ENCODE measurements around the gene PNLIPRP1. TPM values are rescaled to one million over a fixed set of nuclear protein-coding genes. Genes with fewer than 3 reads are reported as not detected.
A peak's percentile ranks its signal among the peaks of the same experiment; 100 is the strongest.

PNLIPRP1 gene
- total RNA-seq, 2 donors from 2014 or later: not detected

DNA sequence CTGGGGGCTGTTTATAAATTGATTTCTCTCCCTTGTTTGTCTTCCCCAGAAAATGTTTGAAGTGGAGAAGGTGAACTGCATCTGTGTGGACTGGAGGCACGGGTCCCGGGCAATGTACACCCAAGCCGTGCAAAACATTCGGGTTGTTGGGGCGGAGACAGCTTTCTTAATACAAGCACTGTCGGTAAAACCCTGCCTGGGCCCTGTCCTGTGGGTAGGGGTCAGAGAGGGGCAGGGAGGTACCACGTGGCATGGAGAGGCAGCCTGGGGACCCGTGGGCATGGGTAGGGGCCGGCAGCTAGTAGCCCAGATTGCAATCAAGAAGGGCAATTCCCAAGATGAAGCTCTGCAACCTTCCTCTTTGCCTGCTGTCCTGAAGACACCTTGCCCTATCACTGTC lies 36.1 kb downstream of the PNLIPRP1 start:
- DNase-seq (no peak), ATAC-seq (no peak)
- intact Hi-C loops (cut with DNase I): loop anchor here in 1 of 2 donors (5.0 kb wide), 1 partner anchor 160 kb away; no protein-coding TSS in a partner anchor

DNA sequence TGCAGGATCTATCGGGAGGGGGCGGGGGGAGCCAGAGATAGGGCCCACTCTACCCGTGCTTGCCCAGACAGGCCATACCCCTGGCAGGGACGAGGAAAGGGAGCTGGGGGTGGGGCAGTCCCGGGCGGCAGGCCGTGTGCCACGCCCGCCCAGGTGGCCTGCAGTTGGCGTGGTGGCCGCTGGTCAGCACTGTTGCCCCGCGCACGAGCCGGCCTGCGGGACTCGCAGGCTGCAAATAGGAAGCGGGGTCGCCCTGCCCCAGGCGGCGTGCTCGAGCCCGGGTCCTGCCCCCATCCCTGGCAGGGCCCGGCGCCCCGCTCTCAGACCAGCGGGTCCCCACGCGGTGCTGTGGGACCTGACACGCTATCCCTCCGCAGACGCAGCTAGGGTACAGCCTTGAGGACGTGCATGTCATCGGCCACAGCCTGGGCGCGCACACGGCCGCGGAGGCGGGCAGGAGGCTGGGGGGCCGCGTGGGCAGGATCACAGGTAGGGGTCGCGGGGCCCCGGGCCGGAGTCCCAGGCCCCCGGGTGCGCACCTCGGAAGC lies 36.7 kb downstream of the PNLIPRP1 start:
- peak; percentile 55 to 75 for ATAC-seq
- intact Hi-C loops (cut with DNase I): loop anchor here in 1 of 2 donors (5.0 kb wide), 1 partner anchor 160 kb away; no protein-coding TSS in a partner anchor
- no peak for DNase-seq

DNA sequence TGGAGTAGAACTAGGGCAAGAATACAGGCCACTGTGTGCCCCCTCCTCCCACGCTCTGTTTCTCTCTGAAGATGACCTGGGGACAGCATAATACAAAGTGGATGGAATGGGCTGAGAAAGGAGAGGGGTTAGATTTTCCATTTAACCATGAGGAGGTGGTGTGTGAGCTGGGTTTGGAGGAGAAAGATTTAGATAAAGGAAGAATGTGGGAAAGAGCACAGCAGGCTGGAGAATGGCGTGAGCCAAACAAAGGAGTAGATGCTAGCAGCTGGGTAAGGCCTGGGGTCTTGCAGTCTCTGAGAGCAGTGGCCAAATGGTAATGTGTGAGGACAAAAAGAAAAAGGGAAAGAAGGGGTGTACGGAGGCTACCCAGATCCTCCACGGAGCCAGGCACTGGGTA lies 38.6 kb downstream of the PNLIPRP1 start:
- intact Hi-C loops (cut with DNase I): loop anchor here in 1 of 2 donors (5.0 kb wide), 1 partner anchor 158 kb away; no protein-coding TSS in a partner anchor
- ATAC-seq: no peak
- no peak for DNase-seq

DNA sequence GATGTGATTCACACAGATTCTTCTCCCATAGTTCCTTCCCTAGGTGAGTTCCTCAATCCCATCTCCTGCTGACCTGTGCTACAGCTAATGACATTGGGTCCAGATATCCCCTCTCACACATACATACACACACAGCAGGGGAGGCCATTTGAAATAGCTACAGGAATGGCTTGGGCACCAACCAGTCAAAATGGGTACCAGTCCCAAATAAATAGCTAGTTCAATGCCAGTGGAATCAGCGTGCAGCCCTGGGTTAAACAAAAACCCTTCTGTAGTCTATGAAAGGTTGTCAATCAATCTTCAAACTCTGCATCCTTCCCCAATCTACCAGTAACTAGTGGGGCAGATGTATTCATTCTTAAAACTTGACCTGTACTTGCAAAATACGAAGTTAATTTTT lies 39.3 kb downstream of the PNLIPRP1 start:
- ATAC-seq (no peak), DNase-seq (no peak)
- intact Hi-C loops (cut with DNase I): no loop called here

DNA sequence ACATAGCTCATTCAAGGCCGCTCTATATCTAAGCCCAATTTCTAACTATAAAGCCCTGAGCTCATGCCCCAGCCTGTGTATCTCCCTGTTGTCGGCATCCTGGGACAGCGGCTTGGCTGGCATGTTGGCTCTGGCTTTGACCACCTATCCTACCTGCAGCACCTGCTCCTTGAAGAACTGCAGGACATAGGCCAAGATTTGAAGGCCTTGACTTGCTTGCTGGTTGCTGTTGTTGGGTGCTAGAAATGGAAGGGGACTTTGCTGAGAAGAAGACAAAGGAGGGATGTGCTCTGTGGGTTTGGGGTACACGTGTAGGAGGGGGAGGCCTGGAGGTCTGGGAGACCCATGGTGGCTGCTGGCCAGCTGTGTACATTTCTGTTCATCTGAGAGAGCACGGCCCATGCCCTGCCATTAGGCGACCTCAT lies 41.1 kb downstream of the PNLIPRP1 start:
- no peak for ATAC-seq
- DNase-seq: no peak
- intact Hi-C loops (cut with DNase I): no loop called here

DNA sequence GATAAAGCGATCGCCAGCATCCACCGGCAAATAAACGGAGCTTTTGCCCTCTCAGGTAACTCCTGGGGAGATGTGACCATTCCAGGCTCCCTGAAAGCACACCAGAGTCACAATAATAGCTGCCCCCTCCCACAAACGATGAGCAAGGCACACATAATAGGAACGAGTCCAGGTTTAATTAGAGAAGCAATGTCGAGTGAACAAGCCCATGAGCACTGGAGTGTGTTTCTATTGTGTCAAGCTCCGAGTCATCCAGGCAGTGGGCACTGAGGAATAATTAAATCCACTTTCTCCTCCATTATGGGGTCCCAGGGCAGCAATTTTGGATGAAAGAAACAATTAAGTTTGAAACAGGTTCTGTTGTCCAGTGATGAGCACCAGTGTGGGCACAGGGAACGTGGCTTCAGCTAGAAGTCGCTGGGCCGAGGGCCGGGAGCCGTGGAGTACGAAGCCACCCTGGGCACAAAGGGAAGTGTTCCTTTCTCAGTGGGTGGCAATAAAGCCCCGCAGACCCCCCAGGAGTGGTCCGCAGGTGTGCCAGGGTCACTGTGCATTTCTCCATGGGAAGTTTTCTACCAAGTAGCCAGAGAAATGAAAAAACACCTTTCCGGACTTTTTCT lies 41.9 kb downstream of the PNLIPRP1 start:
- no peak for DNase-seq
- intact Hi-C loops (cut with DNase I): no loop called here
- no peak for ATAC-seq

DNA sequence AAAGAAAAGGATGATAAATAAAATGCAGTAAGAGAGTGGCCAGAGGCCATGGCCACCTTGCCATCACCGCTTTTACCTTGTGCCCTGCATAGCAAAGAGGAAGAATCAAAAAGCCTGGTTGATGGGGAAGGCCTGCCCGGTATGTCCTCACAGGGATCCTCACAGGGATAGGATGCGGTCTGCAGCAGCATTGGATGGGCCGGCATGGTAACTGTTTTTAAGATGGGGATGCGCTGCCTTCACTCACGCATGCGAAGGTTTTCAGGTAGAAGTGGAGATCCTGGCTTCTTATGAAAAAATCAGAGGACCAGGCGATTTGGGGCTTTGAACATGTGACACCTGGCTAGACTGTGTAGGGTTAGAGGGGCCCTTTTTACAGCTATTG lies 42.4 kb downstream of the PNLIPRP1 start:
- intact Hi-C loops (cut with DNase I): no loop called here
- no peak for ATAC-seq
- no peak for DNase-seq

DNA sequence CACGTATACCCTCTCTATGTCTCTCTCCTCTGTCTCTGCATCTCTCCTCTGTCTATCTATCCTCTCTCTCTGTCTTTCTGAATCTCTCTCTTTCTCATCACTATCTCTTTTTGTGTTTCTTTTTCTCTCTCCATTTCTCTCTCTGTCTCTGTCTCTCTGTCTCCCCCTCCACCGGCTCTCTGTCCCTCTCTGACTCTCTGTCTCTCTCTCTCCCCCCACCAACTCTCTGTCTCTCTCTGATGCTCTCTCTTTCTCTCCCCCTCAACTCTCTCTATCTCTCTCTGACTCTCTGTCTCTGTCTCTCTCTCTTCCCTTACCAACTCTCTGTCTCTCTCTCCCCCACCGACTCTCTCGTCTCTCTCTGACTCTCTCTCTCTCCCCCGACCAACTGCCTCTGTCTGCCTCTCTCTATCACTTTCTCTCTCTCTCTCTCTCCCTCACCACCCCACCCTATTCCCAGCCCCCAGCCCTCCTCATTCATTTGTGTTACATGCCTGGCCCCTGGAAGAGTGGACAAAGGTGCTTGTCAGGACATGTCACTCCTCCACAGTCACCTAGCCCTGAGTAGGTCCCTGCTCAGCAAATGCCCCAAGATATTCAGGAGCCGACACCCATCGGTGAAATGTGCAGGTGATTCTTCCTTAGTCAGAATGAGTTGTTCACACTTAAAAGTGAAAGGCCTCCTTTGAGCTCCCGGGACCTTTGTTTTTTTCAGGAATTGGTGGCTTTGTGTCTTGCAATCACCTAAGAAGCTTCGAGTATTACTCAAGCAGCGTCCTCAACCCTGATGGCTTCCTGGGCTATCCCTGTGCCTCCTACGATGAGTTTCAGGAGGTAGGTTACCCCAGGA lies 43.6 kb downstream of the PNLIPRP1 start:
- ATAC-seq (no peak), DNase-seq (no peak)
- intact Hi-C loops (cut with DNase I): no loop called here

DNA sequence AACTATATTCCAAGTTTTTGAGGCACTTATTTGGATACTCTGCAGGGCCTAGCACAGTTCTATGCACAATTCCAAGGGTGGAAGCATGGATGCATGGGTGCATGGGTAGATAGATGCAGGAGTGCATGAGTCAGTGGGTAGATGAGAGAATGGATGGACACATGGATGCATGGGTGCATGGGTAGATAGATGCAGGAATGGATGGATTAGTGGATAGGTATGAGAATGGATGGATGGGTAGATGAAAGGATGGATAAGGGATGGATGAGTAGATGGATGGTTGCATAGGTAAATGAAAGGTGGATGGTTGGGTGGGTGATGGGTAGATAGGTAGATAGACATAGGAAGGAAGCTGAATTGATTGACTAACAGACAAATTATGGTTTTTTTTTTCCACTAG lies 45.6 kb downstream of the PNLIPRP1 start:
- intact Hi-C loops (cut with DNase I): no loop called here

DNA sequence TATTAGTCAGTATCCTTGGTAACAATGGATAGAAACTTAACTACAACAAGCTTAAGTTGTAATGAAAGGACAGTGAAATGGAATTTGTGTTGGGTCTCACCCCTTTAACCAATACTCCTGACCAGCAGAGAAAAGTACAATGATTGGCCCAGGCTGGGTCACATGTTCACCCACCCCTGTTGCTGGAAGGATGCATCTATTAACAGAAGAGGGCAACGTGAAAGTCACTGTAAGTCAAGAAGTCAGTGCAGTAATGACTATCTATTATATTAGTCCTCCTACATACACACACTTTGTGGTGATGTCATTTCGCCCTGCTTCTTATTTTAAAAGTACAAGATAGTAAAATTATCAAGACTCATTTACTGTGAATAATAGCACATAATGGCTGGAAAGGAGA lies 46.2 kb downstream of the PNLIPRP1 start:
- no peak for DNase-seq
- intact Hi-C loops (cut with DNase I): no loop called here
- ATAC-seq: no peak

More for the DNA sequence above, 45.6 kb downstream of the PNLIPRP1 start:
- ATAC-seq (no peak), DNase-seq (no peak)

DNA sequence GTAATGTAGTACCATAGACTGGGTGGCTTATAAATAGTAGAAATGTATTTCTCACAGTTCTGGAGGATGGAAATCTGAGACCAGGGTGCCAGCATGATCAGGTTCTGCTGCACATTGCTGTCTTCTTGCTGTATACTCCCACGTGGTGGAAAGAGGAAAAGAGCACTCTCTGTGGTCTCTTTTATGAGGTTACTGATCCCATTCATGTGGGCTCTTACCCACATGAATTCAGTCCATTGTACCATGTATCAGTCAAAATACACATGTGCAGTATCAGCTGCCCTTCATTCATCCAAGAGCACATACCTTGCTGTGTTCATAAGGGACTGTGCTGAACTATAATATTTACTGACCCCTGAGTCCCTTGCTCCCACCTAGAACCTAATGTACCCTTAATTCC lies 47.1 kb downstream of the PNLIPRP1 start:
- intact Hi-C loops (cut with DNase I): no loop called here
- DNase-seq: no peak
- no peak for ATAC-seq

DNA sequence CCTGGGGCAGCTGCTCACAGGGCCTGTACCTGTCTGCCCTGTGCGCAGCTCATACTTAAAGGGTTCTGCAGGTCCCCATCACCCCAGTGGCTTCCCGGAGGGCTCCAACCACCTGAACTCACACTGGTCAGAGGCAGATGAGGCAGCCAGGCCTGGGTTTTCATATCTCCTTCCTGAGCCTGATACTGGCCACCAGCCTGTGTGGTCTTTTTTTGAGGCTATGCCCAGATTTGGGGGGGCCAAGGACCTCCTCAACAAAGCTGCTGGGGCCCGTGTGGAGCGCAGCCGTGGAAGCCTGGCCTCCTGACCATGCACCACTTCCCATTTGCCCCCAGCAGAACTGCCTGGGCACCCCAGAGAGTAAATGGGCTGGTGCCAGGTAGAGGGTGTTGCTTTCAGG lies 55.7 kb downstream of the PNLIPRP1 start:
- intact Hi-C loops (cut with DNase I): no loop called here
- ATAC-seq: no peak
- DNase-seq: no peak

DNA sequence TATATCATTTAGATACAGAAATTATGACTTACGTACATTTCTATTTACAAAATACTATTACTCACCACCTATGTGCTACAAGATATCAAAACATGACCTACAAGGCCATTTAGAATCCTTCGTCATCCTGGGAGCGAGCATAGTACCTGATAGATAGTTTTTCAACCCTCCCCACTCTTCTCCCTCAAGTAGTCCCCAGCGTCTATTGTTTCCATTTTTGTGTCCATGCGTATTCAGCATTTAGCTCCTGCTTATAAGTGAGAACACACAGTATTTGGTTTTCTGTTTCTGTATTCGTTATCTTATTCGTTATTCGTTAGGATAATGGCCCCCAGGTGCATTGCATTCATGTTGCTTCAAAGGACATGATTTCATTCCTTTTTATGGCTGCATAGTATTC lies 58.1 kb downstream of the PNLIPRP1 start:
- DNase-seq (no peak), ATAC-seq (no peak)
- intact Hi-C loops (cut with DNase I): no loop called here

DNA sequence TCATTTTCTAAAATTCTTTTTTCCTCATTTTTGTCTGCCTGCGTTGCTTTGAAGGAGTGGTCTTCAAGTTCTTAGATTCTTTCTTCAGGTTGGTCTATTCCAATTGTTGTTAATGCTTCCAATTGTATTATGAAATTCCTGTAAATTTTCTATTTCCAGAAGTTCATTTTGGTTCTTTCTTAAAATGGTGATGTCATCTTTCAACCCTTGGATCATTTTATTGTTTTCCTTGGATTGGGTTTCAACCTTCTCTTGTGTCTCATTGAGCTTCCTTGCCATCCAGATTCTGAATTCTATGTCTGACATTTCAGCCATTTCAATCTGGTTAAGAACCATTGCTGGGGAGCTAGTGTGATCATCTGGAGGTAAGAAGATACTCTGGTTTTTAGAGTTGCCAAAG lies 63.1 kb downstream of the PNLIPRP1 start:
- intact Hi-C loops (cut with DNase I): no loop called here
- ATAC-seq (no peak), DNase-seq (no peak)

DNA sequence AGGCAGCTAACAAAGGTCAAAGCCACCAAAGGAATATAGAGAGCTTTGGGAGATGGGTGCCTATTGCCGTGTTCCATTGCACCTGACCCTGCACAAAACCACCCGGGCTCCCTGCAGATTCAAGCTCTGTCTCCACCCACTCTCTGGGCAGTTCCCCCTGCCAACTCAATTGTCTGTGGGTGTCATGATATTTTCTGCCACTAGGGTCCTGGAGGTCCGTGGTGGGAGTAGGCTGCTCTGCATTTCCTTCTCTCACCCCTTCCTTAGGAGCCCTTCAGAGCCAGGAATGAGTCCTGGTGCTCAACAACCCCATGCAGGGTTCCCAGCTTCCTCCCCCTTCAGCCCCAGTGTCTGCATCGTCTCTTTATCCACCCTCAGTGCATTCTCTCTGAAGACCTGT lies 64.1 kb downstream of the PNLIPRP1 start:
- ATAC-seq (no peak), DNase-seq (no peak)
- intact Hi-C loops (cut with DNase I): no loop called here

DNA sequence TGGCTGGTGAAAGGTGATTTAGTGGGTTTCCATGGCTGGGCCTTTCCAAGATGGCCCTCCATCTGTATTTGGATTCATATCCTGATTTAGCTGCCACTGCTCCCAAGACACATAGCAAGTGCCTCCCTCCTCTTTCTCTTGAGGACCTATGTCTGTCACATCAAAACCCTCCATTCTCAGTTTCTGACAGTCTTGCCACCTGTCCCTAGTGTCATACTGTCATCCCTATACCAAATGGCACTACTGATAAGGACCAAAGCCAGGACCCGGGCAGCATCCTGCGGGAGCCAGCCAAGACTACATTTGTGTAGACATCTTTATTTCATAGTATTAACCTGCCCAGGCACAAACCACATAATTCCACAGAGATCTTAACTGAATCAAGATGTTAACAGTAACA lies 64.8 kb downstream of the PNLIPRP1 start:
- DNase-seq: no peak

DNA sequence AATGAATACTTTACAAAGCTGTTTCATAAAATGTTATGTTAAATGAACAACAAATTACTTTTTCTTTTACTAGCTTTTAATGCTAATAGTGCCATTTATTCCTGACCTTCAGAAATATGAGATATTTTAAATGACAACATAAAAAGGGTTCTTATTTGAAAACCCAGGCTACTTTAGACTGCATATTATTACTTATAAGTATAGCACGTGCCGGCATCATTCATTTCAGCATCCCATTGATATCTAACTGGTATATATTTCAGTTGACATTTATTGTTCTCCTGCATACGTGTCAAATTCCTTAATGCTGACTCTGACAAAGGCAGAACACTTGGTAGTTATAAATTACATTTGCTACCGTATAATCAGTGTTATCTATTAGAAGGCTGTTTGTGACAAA lies 65.3 kb downstream of the PNLIPRP1 start:
- ATAC-seq (no peak), DNase-seq (no peak)
- intact Hi-C loops (cut with DNase I): no loop called here

More for the DNA sequence above, 64.8 kb downstream of the PNLIPRP1 start:
- no peak for ATAC-seq
- intact Hi-C loops (cut with DNase I): no loop called here

DNA sequence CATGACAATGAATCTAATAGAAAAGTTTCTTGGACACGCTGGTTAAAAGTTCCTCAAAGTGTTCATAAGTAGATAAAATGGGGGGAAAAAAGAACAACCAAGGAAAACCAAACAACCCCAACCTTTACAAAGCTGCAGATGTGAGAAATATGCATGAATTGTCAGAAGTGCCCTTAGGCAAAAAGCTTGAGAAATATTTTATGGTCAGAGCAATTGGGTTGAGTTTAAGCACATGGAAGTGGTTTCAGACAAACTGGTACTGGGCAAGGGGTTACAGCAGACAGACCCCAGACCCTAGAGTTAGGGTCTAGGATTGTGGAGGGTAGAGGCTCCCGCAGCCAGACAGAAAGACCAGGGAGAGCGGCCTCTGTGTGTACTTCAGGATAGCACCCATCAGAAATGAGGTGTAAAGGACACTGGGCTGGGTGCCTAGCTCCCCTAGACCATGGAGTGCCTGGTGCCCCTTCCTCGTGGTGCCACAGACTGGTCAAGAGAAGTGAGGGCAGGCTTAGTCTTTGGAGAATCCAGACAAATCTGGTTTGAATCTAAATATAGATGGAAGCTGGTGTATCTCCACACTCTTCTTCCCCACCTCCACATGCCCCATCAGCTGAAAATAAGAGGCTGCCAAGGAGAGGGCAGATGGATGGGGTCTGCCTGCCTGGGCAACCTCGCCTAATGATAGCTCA lies 67.2 kb downstream of the PNLIPRP1 start:
- DNase-seq: no peak

More for the DNA sequence above, 67.2 kb downstream of the PNLIPRP1 start:
- intact Hi-C loops (cut with DNase I): no loop called here
- no peak for ATAC-seq

All from left cardiac atrium (tissue), 4 donors.